K562 (cell line): Measurements from ENCODE around the gene CBLL1. TPM values are rescaled to one million over a fixed set of nuclear protein-coding genes. Genes with fewer than 3 reads are reported as not detected.

Experiments used
- ATAC-seq: fragments of 200-7000 bp; cut with Tn5 transposase; 3 replicates; pipeline ENCODE4 v1.9.1; 2020; ENCODE audit warnings: moderate library complexity
- BruUV-seq: library from RNA; stranded (reverse); fragments of 400-500 nt; replicated peaks from 2 replicates; lab custom pipeline; 2021; lab: Mats Ljungman, UMichigan
- CTCF ChIA-PET: fragments of 300-600 bp; formaldehyde crosslinking; extraction: SDS; loops from one replicate; lab custom pipeline; 2021; ENCODE audit warnings: low intra/inter-chr PET ratio; lab: Yijun Ruan, JAX
- POLR2A ChIA-PET: fragments of 300-600, 350-650 bp; sonication (Branson Sonifier 250); formaldehyde crosslinking; extraction: SDS; loops from one replicate; lab custom pipeline; 2021; ENCODE audit warnings: antibody characterized with exemption, inconsistent platforms; lab: Yijun Ruan, JAX
- DNase-seq, 4 experiments: peaks; one replicate each; pipeline versions ENCODE4 v3.0.0 to v3.0.0-alpha.2; 2011 to 2018; ENCODE audit warnings: low spot score in 3 of 4, mixed read lengths in 3 of 4; ENCODE audit errors: extremely low read depth in 1 of 4
- FAIRE-seq: peaks from 2 replicates; lab custom pipeline; 2011; peaks lifted over from hg19 to GRCh38; lab: Jason Lieb, UNC
- H2AFZ ChIP-seq: 2 replicates; pipeline ENCODE4 v1.6.0; 2011; ENCODE audit warnings: low read depth, low read length, control low read depth, inconsistent platforms
- H3K27ac ChIP-seq: fragments of 200-600 bp; 3 replicates; pipeline ENCODE4 v1.8.0; 2011; ENCODE audit warnings: low read depth, mild to moderate bottlenecking, control low read depth, inconsistent platforms, low read length, moderate library complexity, mixed read lengths; ENCODE audit errors: extremely low read depth
- H3K27me3 ChIP-seq, 2 experiments: fragments of 300-600 bp in 1 of 2; 2 replicates in 1 of 2; 3 replicates in 1 of 2; pipeline versions ENCODE4 v1.6.0 to v1.8.0; 2011; ENCODE audit warnings: inconsistent platforms in 2 of 2, low read length in 2 of 2, mild to moderate bottlenecking in 1 of 2, mixed read lengths in 1 of 2, moderate library complexity in 1 of 2; ENCODE audit not compliant: control insufficient read depth in 2 of 2, insufficient read depth in 2 of 2
- H3K36me3 ChIP-seq: fragments of 300-600 bp; 3 replicates; pipeline ENCODE4 v1.8.0; 2011; ENCODE audit warnings: mild to moderate bottlenecking, low read length, inconsistent platforms; ENCODE audit not compliant: control insufficient read depth, insufficient read depth
- H3K4me1 ChIP-seq, 2 experiments: fragments of 200-600 bp in 1 of 2; replicated peaks in 1 of 2; 2 replicates in 1 of 2; 3 replicates in 1 of 2; pipeline versions ENCODE4 v1.5.1 to v1.8.0; 2011; ENCODE audit warnings: inconsistent platforms in 2 of 2, low read length in 2 of 2, mild to moderate bottlenecking in 1 of 2, mixed read lengths in 1 of 2, moderate library complexity in 1 of 2; ENCODE audit not compliant: control insufficient read depth in 2 of 2, insufficient read depth in 2 of 2
- H3K4me2 ChIP-seq: 2 replicates; pipeline ENCODE4 v1.6.1; 2011; ENCODE audit warnings: low read length, control low read depth, inconsistent platforms, mixed read lengths; ENCODE audit not compliant: insufficient read depth
- H3K4me3 ChIP-seq: fragments of 200-600 bp; sonication (generic), shearing (Covaris generic); 2 replicates; pipeline ENCODE4 v1.5.1; 2016; ENCODE audit warnings: control low read depth, inconsistent platforms
- H3K79me2 ChIP-seq: fragments of 200-600 bp; 3 replicates; pipeline ENCODE4 v1.8.0; 2011; ENCODE audit warnings: low read length, inconsistent platforms; ENCODE audit not compliant: control insufficient read depth, insufficient read depth
- H3K9ac ChIP-seq, 2 experiments: 2 replicates each; pipeline versions ENCODE4 v1.6.0 to v1.6.1; 2011; ENCODE audit warnings: low read depth in 2 of 2, low read length in 2 of 2, control low read depth in 1 of 2, inconsistent platforms in 1 of 2, mild to moderate bottlenecking in 1 of 2, mixed read lengths in 1 of 2; ENCODE audit not compliant: insufficient read depth in 1 of 2
- H3K9me1 ChIP-seq: one replicate; pipeline ENCODE4 v1.6.0; 2011; ENCODE audit warnings: inconsistent platforms, mild to moderate bottlenecking, low read length, moderate library complexity; ENCODE audit not compliant: control insufficient read depth, insufficient read depth
- H3K9me3 ChIP-seq: replicated peaks from 2 replicates; pipeline ENCODE4 v1.5.1; 2011; ENCODE audit warnings: low read depth, low read length, inconsistent platforms; ENCODE audit not compliant: control insufficient read depth, insufficient read depth
- H4K20me1 ChIP-seq: replicated peaks from 2 replicates; pipeline ENCODE4 v1.6.1; 2011; ENCODE audit warnings: low read length, inconsistent platforms, mixed read lengths; ENCODE audit not compliant: control insufficient read depth, insufficient read depth
- MLLT1 ChIP-seq, 2 experiments: fragments of 450-650 bp; IDR thresholded peaks; 2 replicates each; pipeline ENCODE4 v1.6.1; 2016
- NCOA2 ChIP-seq, 2 experiments: fragments of 450-650 bp; IDR thresholded peaks; 2 replicates each; pipeline ENCODE4 v1.6.1; 2018; ENCODE audit warnings: mild to moderate bottlenecking in 2 of 2, moderate library complexity in 1 of 2; ENCODE audit not compliant: partially characterized antibody in 2 of 2
- PHB2 ChIP-seq: fragments of 450-650 bp; IDR thresholded peaks from 2 replicates; pipeline ENCODE4 v1.6.1; 2017; ENCODE audit warnings: low read depth
- RBFOX2 ChIP-seq: fragments of 200-400 bp; formaldehyde crosslinking; IDR thresholded peaks from 2 replicates; pipeline ENCODE4 v1.6.1; 2017; ENCODE audit warnings: low read depth, mild to moderate bottlenecking, low read length, moderate library complexity
- ZBTB26 ChIP-seq: fragments of 450-650 bp; formaldehyde crosslinking; IDR thresholded peaks from 2 replicates; pipeline ENCODE4 v1.4.0; 2022; ENCODE audit warnings: missing genetic modification characterization
- ZNF512 ChIP-seq: IDR thresholded peaks from 2 replicates; pipeline ENCODE4 v1.6.1; 2016; ENCODE audit warnings: missing genetic modification characterization, missing compliant biosample characterization
- ZNF655 ChIP-seq: fragments of 250-450 bp; sonication (Bioruptor Pico); IDR thresholded peaks from 2 replicates; pipeline ENCODE4 v1.5.0; 2021
- WGBS: fragments of 100-300 bp; shearing (Covaris generic); methylation state at CpG from one replicate; pipeline ENCODE4 v1.1.6; 2016; ENCODE audit warnings: low coverage, mixed read lengths; ENCODE audit not compliant: insufficient coverage; ENCODE audit errors: missing lambda C conversion rate; 5-methylcytosine and 5-hydroxymethylcytosine counted together
- in situ Hi-C: fragments of 300-500 bp; cut with MboI; formaldehyde crosslinking; loops from 4 replicates; pipeline ENCODE4 v1.15.0; 2018; ENCODE audit warnings: inconsistent platforms, mixed read lengths
- intact Hi-C: fragments of 100-400 bp; cut with micrococcal nuclease; formaldehyde crosslinking; loops from 2 replicates; pipeline ENCODE4 v1.14.2; 2022
- polyA plus RNA-seq, 8 experiments: library from polyadenylated mRNA; depleted of rRNA in 4 of 8; stranded (reverse) in 5 of 8; unstranded in 3 of 8; fragments of >200 nt; fragmentation: Nextera tagmentation in 2 of 8; fragmentation: Illumina TruSeq in 1 of 8; extraction: Ambion mirVana in 2 of 8; extraction: Trizol in 1 of 8; gene quantifications; 2 replicates each; pipeline versions ENCODE4 v1.2.1 to v1.2.3, GENCODE V29; 2011 to 2014; ENCODE audit warnings: inconsistent platforms in 1 of 8, missing spikeins in 1 of 8
- total RNA-seq, 7 experiments: library from RNA; depleted of rRNA in 6 of 7; stranded (reverse); fragments of >200 nt in 6 of 7; fragmentation: Illumina TruSeq in 2 of 7; extraction: Trizol in 2 of 7; gene quantifications; 2 replicates each; pipeline versions ENCODE4 v1.2.1 to v1.2.3, GENCODE V29; 2011 to 2021; ENCODE audit warnings: low replicate concordance in 1 of 7

Gene CBLL1
- total and polyA plus RNA-seq, 9 of the 15 experiments (the other 6 are each of a cell fraction or from before 2014, with no cell fraction given) = 14.7 to 67.9 (median 35.4) TPM

- Histone ChIP-seq H3K9me1 (no peaks in the 10 kb centered on the region), H3K4me1 (peaks cover 0 to 6% of the 10 kb centered on the region in 2 experiments; a peak in 1 of 5 replicates), H3K79me2 (no peaks in the 10 kb centered on the region), H3K4me2 (no peak overlapping the region), H4K20me1 (no peaks in the 10 kb centered on the region), H3K27ac (no peak overlapping the region), H3K9ac (no peak overlapping the region), H3K4me3 (no peak overlapping the region), H3K27me3 (no peaks in the 10 kb centered on the region), H2AFZ (no peak overlapping the region), H3K36me3 (no peaks in the 10 kb centered on the region), H3K9me3 (no peaks in the 10 kb centered on the region)
- in situ Hi-C loops (no loop called here), intact Hi-C loops (no loop called here)
- TF ChIP-seq ZNF655 (no peak), NCOA2 (IDR thresholded peaks at IDR 0.05; ENCODE audit: partially characterized antibody in 2 of 2) (peak in 1 of 2 experiments; percentile 38), RBFOX2 (no peak), ZBTB26 (CRISPR knock-in tag) (0 out of 2 replicates have a peak, but pooled peaks have one; percentile 12), MLLT1 (IDR thresholded peaks at IDR 0.05) (peak in 1 of 2 experiments; percentile 56; a peak in 1 of 4 replicates), ZNF512 (tag) (peak; percentile 66), PHB2 (0 out of 2 replicates have a peak, but pooled peaks have one; percentile 22)
- BruUV-seq = no TSS peak
- FAIRE-seq = no peak
- no peak for DNase-seq
- ChIA-PET CTCF (no interaction called here), POLR2A (interaction anchor here (1.2 kb wide), 1 partner anchor 74 kb away, joined by 3 read pairs; no protein-coding TSS in a partner anchor)
- no peak for ATAC-seq
- WGBS = 20% methylated on average over 4 of the region's 4 CpGs
These were observed 25.3 kb upstream of the CBLL1 start for GRCh38 chr7:107718456-107719193.
